ENCODE data around the gene UQCR10. TPM values are rescaled to one million over a fixed set of nuclear protein-coding genes. Genes with fewer than 3 reads are reported as not detected.

Gene UQCR10
- total RNA-seq, 1 experiment from 2014 or later: 119 TPM

DNA sequence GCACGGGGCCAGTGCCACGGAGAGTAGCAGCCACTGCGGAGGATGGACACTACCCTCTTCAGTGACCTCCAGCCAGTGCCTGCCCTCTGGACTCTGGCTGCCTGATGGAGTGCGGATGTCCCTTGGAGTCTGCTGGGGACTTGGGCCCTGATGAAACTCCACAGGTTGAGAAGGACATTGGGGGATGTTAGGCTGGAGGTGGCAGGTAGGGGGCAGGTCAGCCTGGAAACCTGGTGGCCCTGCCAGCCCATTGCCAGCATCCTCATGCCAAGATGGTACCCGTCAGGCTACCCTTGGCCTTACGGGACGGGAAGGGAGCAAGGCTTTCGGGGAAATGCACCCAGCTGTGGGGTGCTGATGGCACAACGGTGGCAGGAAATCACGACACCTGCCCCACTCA lies 43.4 kb upstream of the UQCR10 start:
- TF ChIP-seq, protein P1, sequence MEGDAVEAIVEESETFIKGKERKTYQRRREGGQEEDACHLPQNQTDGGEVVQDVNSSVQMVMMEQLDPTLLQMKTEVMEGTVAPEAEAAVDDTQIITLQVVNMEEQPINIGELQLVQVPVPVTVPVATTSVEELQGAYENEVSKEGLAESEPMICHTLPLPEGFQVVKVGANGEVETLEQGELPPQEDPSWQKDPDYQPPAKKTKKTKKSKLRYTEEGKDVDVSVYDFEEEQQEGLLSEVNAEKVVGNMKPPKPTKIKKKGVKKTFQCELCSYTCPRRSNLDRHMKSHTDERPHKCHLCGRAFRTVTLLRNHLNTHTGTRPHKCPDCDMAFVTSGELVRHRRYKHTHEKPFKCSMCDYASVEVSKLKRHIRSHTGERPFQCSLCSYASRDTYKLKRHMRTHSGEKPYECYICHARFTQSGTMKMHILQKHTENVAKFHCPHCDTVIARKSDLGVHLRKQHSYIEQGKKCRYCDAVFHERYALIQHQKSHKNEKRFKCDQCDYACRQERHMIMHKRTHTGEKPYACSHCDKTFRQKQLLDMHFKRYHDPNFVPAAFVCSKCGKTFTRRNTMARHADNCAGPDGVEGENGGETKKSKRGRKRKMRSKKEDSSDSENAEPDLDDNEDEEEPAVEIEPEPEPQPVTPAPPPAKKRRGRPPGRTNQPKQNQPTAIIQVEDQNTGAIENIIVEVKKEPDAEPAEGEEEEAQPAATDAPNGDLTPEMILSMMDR (IDR thresholded peaks at IDR 0.05 in 2 of 3, conservative IDR thresholded peaks at IDR 0.05 in 1 of 3; ENCODE audit: borderline replicate concordance in 1 of 3, insufficient read depth in 1 of 3, low read depth in 2 of 3, low read length in 2 of 3): 0 out of 6 replicates have a peak, but pooled peaks of 1 of the 3 experiments have one; percentile 30
- no peak for TF ChIP-seq YY1 (IDR thresholded peaks at IDR 0.05; ENCODE audit: extremely low read depth, insufficient replicate concordance, low read depth, low read length)
- Histone ChIP-seq H3K36me3 (ENCODE audit: control insufficient read depth in 1 of 2, insufficient read depth in 2 of 2, low read length in 2 of 2) (no peaks in the 10 kb centered on the region), H3K9me2 (ENCODE audit: insufficient read depth) (no peaks in the 10 kb centered on the region), H2AFZ (ENCODE audit: low read depth, low read length, poor library complexity, severe bottlenecking) (no peak overlapping the region), H4K20me1 (ENCODE audit: insufficient read depth) (no peaks in the 10 kb centered on the region), H3K9ac (ENCODE audit: low read length) (no peak overlapping the region), H3K4me1 (ENCODE audit: control insufficient read depth in 1 of 2, insufficient read depth in 2 of 2, low read length in 2 of 2) (peaks cover 0 to 11% of the 10 kb centered on the region in 2 experiments; a peak in 2 of 4 replicates), H3K9me3 (ENCODE audit: control insufficient read depth in 1 of 2, insufficient read depth in 1 of 2, low read depth in 1 of 2, low read length in 2 of 2) (no peaks in the 10 kb centered on the region), H3K79me2 (ENCODE audit: insufficient read depth, low read length) (no peaks in the 10 kb centered on the region), H3K4me2 (ENCODE audit: low read length) (no peak overlapping the region), H3K27ac (ENCODE audit: low read depth, low read length) (no peak overlapping the region), H3K4me3 (replicated peaks in 1 of 2; ENCODE audit: low read depth in 1 of 2, low read length in 2 of 2) (no peak overlapping the region), H3K27me3 (ENCODE audit: insufficient read depth, low read length) (no peaks in the 10 kb centered on the region)
- ChIA-PET RAD21 (ENCODE audit: low non-redundant PET in 1 of 2, low total read pairs in 2 of 2, uncharacterized antibody in 2 of 2, unreplicated experiment in 2 of 2) (no interaction called here), POLR2A (no interaction called here), CTCF (no interaction called here)
- intact Hi-C loops (cut with micrococcal nuclease): no loop called here
- ATAC-seq (no peak), DNase-seq (ENCODE audit: low read depth, low spot score) (no peak)
- BruUV-seq (replicated peaks): no TSS peak

DNA sequence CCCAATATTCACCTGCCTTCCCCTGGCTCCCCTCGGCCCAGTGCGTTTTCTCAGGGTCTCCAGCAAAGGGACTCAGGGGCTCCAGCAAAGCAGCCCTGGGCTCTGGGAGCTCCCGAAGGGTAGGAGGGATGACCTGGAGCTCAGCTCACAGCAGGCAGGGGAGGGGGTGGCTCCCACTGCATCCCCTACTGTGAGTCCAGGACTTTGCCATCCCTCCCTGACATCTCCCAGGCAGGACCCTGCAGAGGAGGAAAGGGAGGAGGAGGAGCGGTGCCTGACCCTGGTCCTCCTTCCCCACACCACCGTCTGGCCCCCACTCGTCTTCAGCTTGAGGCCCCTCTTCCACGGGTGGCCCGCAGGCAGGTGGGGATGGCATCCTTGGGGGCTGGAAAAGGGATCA lies 42.3 kb upstream of the UQCR10 start:
- ChIA-PET RAD21 (ENCODE audit: low non-redundant PET in 1 of 2, low total read pairs in 2 of 2, uncharacterized antibody in 2 of 2, unreplicated experiment in 2 of 2) (no interaction called here), POLR2A (no interaction called here), CTCF (interaction anchor here (1.7 kb wide), 1 partner anchor 364 kb away, joined by 4 read pairs; no protein-coding TSS in a partner anchor)
- peaks cover 0 to 11% of the 10 kb centered on the region in 2 experiments; a peak in 2 of 4 replicates for H3K4me1 ChIP-seq (ENCODE audit: control insufficient read depth in 1 of 2, insufficient read depth in 2 of 2, low read length in 2 of 2)
- H3K4me2 ChIP-seq (ENCODE audit: low read length): no peak overlapping the region
- TF ChIP-seq EZH2 (IDR thresholded peaks at IDR 0.05) (no peak), ZFX (IDR thresholded peaks at IDR 0.05) (no peak), CBX3 (IDR thresholded peaks at IDR 0.05; ENCODE audit: low read depth) (no peak), POLR2AphosphoS5 (IDR thresholded peaks at IDR 0.05; ENCODE audit: low read depth, low read length) (no peak)
- intact Hi-C loops (cut with micrococcal nuclease): no loop called here
- no peak overlapping the region for H3K4me3 ChIP-seq (replicated peaks in 1 of 2; ENCODE audit: low read depth in 1 of 2, low read length in 2 of 2)
- DNase-seq (ENCODE audit: low read depth, low spot score) (no peak), ATAC-seq (no peak)
- no peaks in the 10 kb centered on the region for H3K9me2 ChIP-seq (ENCODE audit: insufficient read depth)
- no peak overlapping the region for H3K9ac ChIP-seq (ENCODE audit: low read length)
- H3K79me2 ChIP-seq (ENCODE audit: insufficient read depth, low read length): no peaks in the 10 kb centered on the region
- no peaks in the 10 kb centered on the region for H3K27me3 ChIP-seq (ENCODE audit: insufficient read depth, low read length)
- no peak overlapping the region for H2AFZ ChIP-seq (ENCODE audit: low read depth, low read length, poor library complexity, severe bottlenecking)
- no peaks in the 10 kb centered on the region for H3K36me3 ChIP-seq (ENCODE audit: control insufficient read depth in 1 of 2, insufficient read depth in 2 of 2, low read length in 2 of 2)
- no TSS peak for BruUV-seq (replicated peaks)
- no peaks in the 10 kb centered on the region for H3K9me3 ChIP-seq (ENCODE audit: control insufficient read depth in 1 of 2, insufficient read depth in 1 of 2, low read depth in 1 of 2, low read length in 2 of 2)
- H4K20me1 ChIP-seq (ENCODE audit: insufficient read depth): no peaks in the 10 kb centered on the region
- H3K27ac ChIP-seq (ENCODE audit: low read depth, low read length): no peak overlapping the region

All from HCT116 (cell line).